ENCODE data around the gene TSPOAP1. TPM values are rescaled to one million over a fixed set of nuclear protein-coding genes. Genes with fewer than 3 reads are reported as not detected.

TSPOAP1 gene
- total and polyA plus RNA-seq, 10 of the 15 experiments (the other 5 are each of a cell fraction or from before 2014, with no cell fraction given) = 0.58 to 16.4 (median 4.2) TPM; not detected in 1

DNA sequence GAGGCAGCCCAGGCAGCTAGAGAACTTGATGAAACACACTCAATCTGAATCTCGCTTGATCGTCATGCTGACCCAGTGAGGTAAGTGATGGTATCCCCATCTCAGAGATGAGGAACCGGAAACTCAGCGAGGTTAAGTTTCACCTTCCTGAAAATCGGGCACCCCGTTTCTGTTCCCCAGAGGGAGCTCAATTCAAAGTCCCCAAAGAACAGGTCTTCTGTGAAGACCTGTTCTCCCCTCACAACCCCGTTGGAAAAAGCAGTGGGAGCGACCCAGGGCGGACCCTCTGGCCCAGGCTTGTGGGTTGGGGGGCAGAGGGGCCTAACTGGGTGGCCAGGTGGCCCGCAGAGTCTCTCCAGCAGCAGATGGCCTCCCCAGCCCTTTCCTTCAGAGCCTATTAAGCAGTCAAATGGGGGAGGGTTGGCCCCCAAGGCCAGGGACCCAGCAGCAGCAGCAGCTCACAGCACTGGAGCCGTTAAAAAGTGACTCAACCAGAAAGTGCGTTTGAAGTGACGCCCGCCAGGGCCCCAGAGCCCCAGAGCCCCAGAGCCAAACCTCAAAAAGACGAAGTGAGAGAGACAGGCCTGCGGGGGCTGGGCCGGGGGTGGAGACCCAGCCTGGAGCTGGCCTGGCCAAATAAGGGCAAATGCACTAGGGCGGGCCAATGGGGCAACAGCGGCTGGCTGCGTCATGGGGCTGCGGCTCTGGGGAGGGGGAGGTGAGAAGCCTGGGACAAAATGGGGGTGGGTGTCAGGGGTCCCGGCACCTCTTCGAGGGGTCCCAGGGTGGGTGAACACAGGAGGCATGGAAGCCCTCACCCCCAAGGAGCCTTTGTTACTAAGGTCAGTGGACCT is 9.2 kb upstream of the TSPOAP1 start (continued):
- TF ChIP-seq TCF12 (IDR thresholded peaks at IDR 0.05; ENCODE audit: low read depth, low read length) = peak; percentile 70
- TF ChIP-seq HCFC1 (IDR thresholded peaks at IDR 0.05; ENCODE audit: low read length) = 0 out of 2 replicates have a peak, but pooled peaks have one; percentile 26
- peak; percentile 73; the same call in 1 of the 2 replicates for TF ChIP-seq GATAD2B (conservative IDR thresholded peaks at IDR 0.05; ENCODE audit: low read depth)
- TF ChIP-seq SIN3A (IDR thresholded peaks at IDR 0.05; ENCODE audit: low read depth, low read length) = no peak
- TF ChIP-seq ASH2L (IDR thresholded peaks at IDR 0.05; ENCODE audit: borderline replicate concordance, low read depth) = 0 out of 2 replicates have a peak, but pooled peaks have one; percentile 50
- TF ChIP-seq SKIL (IDR thresholded peaks at IDR 0.05; ENCODE audit: low read depth, poor library complexity, severe bottlenecking) = peak; percentile 91
- TF ChIP-seq BACH1 (IDR thresholded peaks at IDR 0.05; ENCODE audit: borderline replicate concordance) = peak; percentile 76
- TF ChIP-seq, protein P1, sequence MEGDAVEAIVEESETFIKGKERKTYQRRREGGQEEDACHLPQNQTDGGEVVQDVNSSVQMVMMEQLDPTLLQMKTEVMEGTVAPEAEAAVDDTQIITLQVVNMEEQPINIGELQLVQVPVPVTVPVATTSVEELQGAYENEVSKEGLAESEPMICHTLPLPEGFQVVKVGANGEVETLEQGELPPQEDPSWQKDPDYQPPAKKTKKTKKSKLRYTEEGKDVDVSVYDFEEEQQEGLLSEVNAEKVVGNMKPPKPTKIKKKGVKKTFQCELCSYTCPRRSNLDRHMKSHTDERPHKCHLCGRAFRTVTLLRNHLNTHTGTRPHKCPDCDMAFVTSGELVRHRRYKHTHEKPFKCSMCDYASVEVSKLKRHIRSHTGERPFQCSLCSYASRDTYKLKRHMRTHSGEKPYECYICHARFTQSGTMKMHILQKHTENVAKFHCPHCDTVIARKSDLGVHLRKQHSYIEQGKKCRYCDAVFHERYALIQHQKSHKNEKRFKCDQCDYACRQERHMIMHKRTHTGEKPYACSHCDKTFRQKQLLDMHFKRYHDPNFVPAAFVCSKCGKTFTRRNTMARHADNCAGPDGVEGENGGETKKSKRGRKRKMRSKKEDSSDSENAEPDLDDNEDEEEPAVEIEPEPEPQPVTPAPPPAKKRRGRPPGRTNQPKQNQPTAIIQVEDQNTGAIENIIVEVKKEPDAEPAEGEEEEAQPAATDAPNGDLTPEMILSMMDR (IDR thresholded peaks at IDR 0.05 in 2 of 3, conservative IDR thresholded peaks at IDR 0.05 in 1 of 3; ENCODE audit: control insufficient read depth in 2 of 3, extremely low read depth in 1 of 3, insufficient read depth in 1 of 3, low read depth in 3 of 3, low read length in 3 of 3) = no peak
- peak; percentile 92 for TF ChIP-seq MEF2B (IDR thresholded peaks at IDR 0.05; ENCODE audit: partially characterized antibody, poor library complexity, severe bottlenecking)
- peak; percentile 19; the same call in 1 of the 2 replicates for TF ChIP-seq RAD21 (IDR thresholded peaks at IDR 0.05; ENCODE audit: insufficient read depth, low read depth, low read length)
- TF ChIP-seq EED (IDR thresholded peaks at IDR 0.05; ENCODE audit: low read depth) = peak; percentile 65
- TF ChIP-seq IKZF2 (IDR thresholded peaks at IDR 0.05) = peak; percentile 47 to 63; a peak in 3 of 4 replicates
- peak; percentile 86 for TF ChIP-seq CBFB (IDR thresholded peaks at IDR 0.05; ENCODE audit: low read depth)
- peak; percentile 81 to 82 for TF ChIP-seq BHLHE40 (IDR thresholded peaks at IDR 0.05; ENCODE audit: borderline replicate concordance in 1 of 2, low read depth in 2 of 2, low read length in 1 of 2)
- TF ChIP-seq MEF2A (IDR thresholded peaks at IDR 0.05; ENCODE audit: insufficient read depth, low read depth, low read length) = peak; percentile 92
- peak; percentile 74; the same call in 1 of the 2 replicates for TF ChIP-seq HSF1 (IDR thresholded peaks at IDR 0.05; ENCODE audit: low read depth, low read length)
- TF ChIP-seq, protein P2, sequence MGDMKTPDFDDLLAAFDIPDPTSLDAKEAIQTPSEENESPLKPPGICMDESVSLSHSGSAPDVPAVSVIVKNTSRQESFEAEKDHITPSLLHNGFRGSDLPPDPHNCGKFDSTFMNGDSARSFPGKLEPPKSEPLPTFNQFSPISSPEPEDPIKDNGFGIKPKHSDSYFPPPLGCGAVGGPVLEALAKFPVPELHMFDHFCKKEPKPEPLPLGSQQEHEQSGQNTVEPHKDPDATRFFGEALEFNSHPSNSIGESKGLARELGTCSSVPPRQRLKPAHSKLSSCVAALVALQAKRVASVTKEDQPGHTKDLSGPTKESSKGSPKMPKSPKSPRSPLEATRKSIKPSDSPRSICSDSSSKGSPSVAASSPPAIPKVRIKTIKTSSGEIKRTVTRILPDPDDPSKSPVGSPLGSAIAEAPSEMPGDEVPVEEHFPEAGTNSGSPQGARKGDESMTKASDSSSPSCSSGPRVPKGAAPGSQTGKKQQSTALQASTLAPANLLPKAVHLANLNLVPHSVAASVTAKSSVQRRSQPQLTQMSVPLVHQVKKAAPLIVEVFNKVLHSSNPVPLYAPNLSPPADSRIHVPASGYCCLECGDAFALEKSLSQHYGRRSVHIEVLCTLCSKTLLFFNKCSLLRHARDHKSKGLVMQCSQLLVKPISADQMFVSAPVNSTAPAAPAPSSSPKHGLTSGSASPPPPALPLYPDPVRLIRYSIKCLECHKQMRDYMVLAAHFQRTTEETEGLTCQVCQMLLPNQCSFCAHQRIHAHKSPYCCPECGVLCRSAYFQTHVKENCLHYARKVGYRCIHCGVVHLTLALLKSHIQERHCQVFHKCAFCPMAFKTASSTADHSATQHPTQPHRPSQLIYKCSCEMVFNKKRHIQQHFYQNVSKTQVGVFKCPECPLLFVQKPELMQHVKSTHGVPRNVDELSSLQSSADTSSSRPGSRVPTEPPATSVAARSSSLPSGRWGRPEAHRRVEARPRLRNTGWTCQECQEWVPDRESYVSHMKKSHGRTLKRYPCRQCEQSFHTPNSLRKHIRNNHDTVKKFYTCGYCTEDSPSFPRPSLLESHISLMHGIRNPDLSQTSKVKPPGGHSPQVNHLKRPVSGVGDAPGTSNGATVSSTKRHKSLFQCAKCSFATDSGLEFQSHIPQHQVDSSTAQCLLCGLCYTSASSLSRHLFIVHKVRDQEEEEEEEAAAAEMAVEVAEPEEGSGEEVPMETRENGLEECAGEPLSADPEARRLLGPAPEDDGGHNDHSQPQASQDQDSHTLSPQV (IDR thresholded peaks at IDR 0.05) = peak; percentile 92; the same call in 1 of the 2 replicates
- 0 out of 2 replicates have a peak, but pooled peaks have one; percentile 5 for TF ChIP-seq NRF1 (conservative IDR thresholded peaks at IDR 0.05; ENCODE audit: low read depth, low read length)
- TF ChIP-seq JUNB (IDR thresholded peaks at IDR 0.05) = peak; percentile 94

Data from GM12878 (cell line).